Mesenchymal stem cell (in vitro differentiated cells and primary cell): ENCODE results near the gene U2AF2.

Experiments
- DNase-seq: peaks from one replicate; pipeline ENCODE4 v3.0.0-alpha.2; 2013
- H2AFZ ChIP-seq: one replicate; pipeline ENCODE4 v1.6.1; 2013; ENCODE audit warnings: low read depth, mild to moderate bottlenecking, control low read depth, inconsistent platforms, low read length, moderate library complexity
- H2AK5ac ChIP-seq: 2 replicates; pipeline ENCODE4 v1.6.1; 2013; ENCODE audit warnings: low read length, moderate library complexity, mild to moderate bottlenecking, inconsistent platforms; ENCODE audit not compliant: severe bottlenecking
- H2BK120ac ChIP-seq: one replicate; pipeline ENCODE4 v1.6.1; 2013; ENCODE audit warnings: low read depth, mild to moderate bottlenecking, inconsistent platforms, low read length, moderate library complexity
- H2BK12ac ChIP-seq, 2 experiments: one replicate each; pipeline ENCODE4 v1.6.1; 2013; ENCODE audit warnings: inconsistent platforms in 2 of 2, low read length in 2 of 2, mild to moderate bottlenecking in 2 of 2, moderate library complexity in 2 of 2, control low read depth in 1 of 2
- H2BK15ac ChIP-seq: one replicate; pipeline ENCODE4 v1.6.1; 2013; ENCODE audit warnings: mild to moderate bottlenecking, low read depth, inconsistent platforms; ENCODE audit not compliant: poor library complexity, severe bottlenecking
- H2BK5ac ChIP-seq: 2 replicates; pipeline ENCODE4 v1.6.1; 2013; ENCODE audit warnings: low read depth, mild to moderate bottlenecking, low read length, control low read depth, inconsistent platforms; ENCODE audit not compliant: poor library complexity, severe bottlenecking
- H3K14ac ChIP-seq, 2 experiments: one replicate each; pipeline ENCODE4 v1.6.1; 2013; ENCODE audit warnings: inconsistent platforms in 2 of 2, low read length in 2 of 2, control low read depth in 1 of 2, mild to moderate bottlenecking in 1 of 2, moderate library complexity in 1 of 2
- H3K18ac ChIP-seq, 2 experiments: one replicate each; pipeline ENCODE4 v1.6.1; 2013; ENCODE audit warnings: inconsistent platforms in 2 of 2, low read length in 2 of 2, control low read depth in 1 of 2, low read depth in 1 of 2, mild to moderate bottlenecking in 1 of 2
- H3K23ac ChIP-seq, 2 experiments: one replicate each; pipeline ENCODE4 v1.6.1; 2013; ENCODE audit warnings: inconsistent platforms in 2 of 2, low read length in 2 of 2, mild to moderate bottlenecking in 2 of 2, moderate library complexity in 2 of 2, control low read depth in 1 of 2
- H3K27ac ChIP-seq: 2 replicates; pipeline ENCODE4 v1.5.1; 2013; ENCODE audit warnings: mild to moderate bottlenecking, moderate library complexity, low read length, control low read depth, inconsistent platforms; ENCODE audit not compliant: poor library complexity, severe bottlenecking
- H3K27me3 ChIP-seq, 2 experiments: 2 replicates each; pipeline versions ENCODE4 v1.6.1 to v1.7.0; 2013; ENCODE audit warnings: low read length in 2 of 2, mild to moderate bottlenecking in 2 of 2, moderate library complexity in 2 of 2, control low read depth in 1 of 2, inconsistent platforms in 1 of 2; ENCODE audit not compliant: control insufficient read depth in 1 of 2, insufficient read depth in 1 of 2
- H3K36me3 ChIP-seq, 2 experiments: 2 replicates each; pipeline versions ENCODE4 v1.6.1 to v1.7.0; 2013; ENCODE audit warnings: low read length in 2 of 2, control low read depth in 1 of 2, inconsistent platforms in 1 of 2, low read depth in 1 of 2, mild to moderate bottlenecking in 1 of 2; ENCODE audit not compliant: insufficient read depth in 2 of 2, control insufficient read depth in 1 of 2
- H3K4ac ChIP-seq, 2 experiments: one replicate each; pipeline ENCODE4 v1.6.1; 2013; ENCODE audit warnings: inconsistent platforms in 2 of 2, low read length in 2 of 2, mild to moderate bottlenecking in 2 of 2, moderate library complexity in 2 of 2, control low read depth in 1 of 2, low read depth in 1 of 2
- H3K4me1 ChIP-seq: 2 replicates; pipeline ENCODE4 v1.6.1; 2013; ENCODE audit warnings: low read depth, low read length, control low read depth; ENCODE audit not compliant: control insufficient read depth, insufficient read depth
- H3K4me2 ChIP-seq: 2 replicates; pipeline ENCODE4 v1.6.1; 2013; ENCODE audit warnings: low read length, mild to moderate bottlenecking, inconsistent platforms; ENCODE audit not compliant: poor library complexity, severe bottlenecking
- H3K4me3 ChIP-seq, 2 experiments: 2 replicates each; pipeline versions ENCODE4 v1.5.1 to v1.7.0; 2013; ENCODE audit warnings: low read length in 2 of 2, mild to moderate bottlenecking in 2 of 2, control low read depth in 1 of 2, low read depth in 1 of 2; ENCODE audit not compliant: insufficient read depth in 1 of 2
- H3K79me1 ChIP-seq: replicated peaks from 2 replicates; pipeline ENCODE4 v1.6.1; 2013; ENCODE audit warnings: mild to moderate bottlenecking, control low read depth, low read length, inconsistent platforms; ENCODE audit not compliant: poor library complexity, severe bottlenecking
- H3K9ac ChIP-seq: 2 replicates; pipeline ENCODE4 v1.7.0; 2013; ENCODE audit warnings: mild to moderate bottlenecking, low read length, moderate library complexity
- H3K9me3 ChIP-seq: 2 replicates; pipeline ENCODE4 v1.7.0; 2013; ENCODE audit warnings: mild to moderate bottlenecking, low read length; ENCODE audit not compliant: control insufficient read depth
- H4K8ac ChIP-seq: one replicate; pipeline ENCODE4 v1.6.1; 2013; ENCODE audit warnings: inconsistent platforms, mild to moderate bottlenecking, low read length, moderate library complexity
- H4K91ac ChIP-seq: one replicate; pipeline ENCODE4 v1.6.1; 2013; ENCODE audit warnings: mild to moderate bottlenecking, low read length, inconsistent platforms
- WGBS: methylation state at CpG from one replicate; pipeline ENCODE4 v1.1.7; 2013; ENCODE audit warnings: mixed read lengths; 5-methylcytosine and 5-hydroxymethylcytosine counted together

U2AF2 gene

GRCh38 chr19:55611983-55612645, 42.7 kb upstream of the U2AF2 start:
- Histone ChIP-seq H4K8ac (no peak overlapping the region), H3K14ac (no peak overlapping the region), H2BK15ac (no peak overlapping the region), H2BK5ac (no peak overlapping the region), H3K18ac (no peak overlapping the region), H4K91ac (no peak overlapping the region), H3K4me2 (no peak overlapping the region), H3K4me3 (no peak overlapping the region), H3K9me3 (peaks cover 4% of the 10 kb centered on the region), H3K9ac (no peak overlapping the region), H2BK12ac (no peak overlapping the region), H2BK120ac (no peak overlapping the region), H3K23ac (no peak overlapping the region), H3K36me3 (peaks cover 46 to 71% of the 10 kb centered on the region in 2 experiments), H2AK5ac (no peak overlapping the region), H3K4ac (no peak overlapping the region), H3K79me1 (peaks cover 49% of the 10 kb centered on the region), H3K4me1 (peaks cover 5% of the 10 kb centered on the region), H3K27ac (no peak overlapping the region), H2AFZ (no peak overlapping the region), H3K27me3 (no peaks in the 10 kb centered on the region)
- DNase-seq, result no peak
- WGBS, result 100% methylated on average over 3 of the region's 3 CpGs

- 96% methylated on average over 24 of the region's 27 CpGs for WGBS
- H2AK5ac ChIP-seq, result no peak overlapping the region
These were observed 41.4 kb upstream of the U2AF2 start for GRCh38 chr19:55613396-55613795.

GRCh38 chr19:55613930-55614710, 40.7 kb upstream of the U2AF2 start:
- Histone ChIP-seq H4K8ac (no peak overlapping the region), H2AFZ (no peak overlapping the region), H3K4ac (no peak overlapping the region), H3K79me1 (peaks cover 52% of the 10 kb centered on the region), H3K14ac (no peak overlapping the region), H3K18ac (no peak overlapping the region), H2BK120ac (no peak overlapping the region), H3K4me2 (no peak overlapping the region), H3K4me1 (peaks cover 3% of the 10 kb centered on the region), H3K27me3 (no peaks in the 10 kb centered on the region), H2AK5ac (no peak overlapping the region), H4K91ac (no peak overlapping the region), H3K4me3 (no peak overlapping the region), H3K23ac (no peak overlapping the region), H2BK5ac (no peak overlapping the region), H2BK12ac (no peak overlapping the region), H2BK15ac (no peak overlapping the region), H3K9ac (no peak overlapping the region), H3K9me3 (peaks cover 4% of the 10 kb centered on the region), H3K27ac (no peak overlapping the region), H3K36me3 (peaks cover 42 to 79% of the 10 kb centered on the region in 2 experiments)
- no peak for DNase-seq
- 96% methylated on average over 70 of the region's 75 CpGs for WGBS

More at GRCh38 chr19:55613396-55613795, 41.4 kb upstream of the U2AF2 start:
- Histone ChIP-seq H4K91ac (no peak overlapping the region), H3K9me3 (peaks cover 4% of the 10 kb centered on the region), H3K4me1 (peaks cover 3% of the 10 kb centered on the region), H3K27ac (no peak overlapping the region), H3K36me3 (peaks cover 46 to 79% of the 10 kb centered on the region in 2 experiments), H4K8ac (no peak overlapping the region), H3K4ac (no peak overlapping the region), H3K9ac (no peak overlapping the region), H2BK120ac (no peak overlapping the region), H3K14ac (no peak overlapping the region), H2BK15ac (no peak overlapping the region), H2AFZ (no peak overlapping the region), H3K4me3 (no peak overlapping the region), H2BK5ac (no peak overlapping the region), H3K4me2 (no peak overlapping the region), H3K18ac (no peak overlapping the region), H3K23ac (no peak overlapping the region), H2BK12ac (no peak overlapping the region), H3K27me3 (no peaks in the 10 kb centered on the region), H3K79me1 (peaks cover 49% of the 10 kb centered on the region)
- no peak for DNase-seq

DNA sequence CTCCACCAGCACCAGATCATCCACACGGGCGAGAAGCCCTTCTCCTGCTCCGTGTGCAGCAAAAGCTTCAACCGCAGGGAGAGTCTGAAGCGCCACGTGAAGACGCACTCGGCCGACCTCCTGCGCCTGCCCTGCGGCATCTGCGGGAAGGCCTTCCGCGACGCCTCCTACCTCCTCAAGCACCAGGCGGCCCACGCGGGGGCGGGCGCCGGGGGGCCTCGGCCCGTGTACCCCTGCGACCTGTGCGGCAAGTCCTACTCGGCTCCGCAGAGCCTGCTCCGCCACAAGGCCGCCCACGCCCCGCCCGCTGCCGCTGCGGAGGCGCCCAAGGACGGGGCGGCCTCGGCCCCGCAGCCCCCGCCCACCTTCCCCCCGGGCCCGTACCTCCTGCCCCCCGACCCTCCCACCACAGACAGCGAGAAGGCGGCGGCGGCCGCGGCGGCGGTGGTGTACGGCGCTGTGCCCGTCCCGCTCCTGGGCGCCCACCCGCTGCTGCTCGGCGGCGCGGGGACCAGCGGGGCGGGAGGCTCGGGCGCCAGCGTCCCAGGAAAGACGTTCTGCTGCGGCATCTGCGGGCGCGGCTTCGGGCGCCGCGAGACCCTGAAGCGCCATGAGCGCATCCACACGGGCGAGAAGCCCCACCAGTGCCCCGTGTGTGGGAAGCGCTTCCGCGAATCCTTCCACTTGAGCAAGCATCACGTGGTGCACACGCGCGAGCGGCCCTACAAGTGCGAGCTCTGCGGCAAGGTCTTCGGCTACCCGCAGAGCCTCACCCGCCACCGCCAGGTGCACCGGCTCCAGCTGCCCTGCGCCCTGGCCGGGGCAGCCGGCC, 39.9 kb upstream of the U2AF2 start:
- H3K9me3 ChIP-seq, result peaks cover 1% of the 10 kb centered on the region
- no peak overlapping the region for H3K27ac ChIP-seq
- DNase-seq, result no peak
- peaks cover 3% of the 10 kb centered on the region for H3K4me1 ChIP-seq
- H3K18ac ChIP-seq, result no peak overlapping the region
- no peak overlapping the region for H3K23ac ChIP-seq
- H2BK15ac ChIP-seq, result no peak overlapping the region
- no peak overlapping the region for H2BK120ac ChIP-seq
- no peak overlapping the region for H2AFZ ChIP-seq
- no peak overlapping the region for H3K4me3 ChIP-seq
- H4K91ac ChIP-seq, result no peak overlapping the region
- no peak overlapping the region for H3K4me2 ChIP-seq
- H3K14ac ChIP-seq, result no peak overlapping the region
- H3K9ac ChIP-seq, result no peak overlapping the region
- no peak overlapping the region for H2BK12ac ChIP-seq
- H2BK5ac ChIP-seq, result peak overlapping the region; percentile 14
- no peak overlapping the region for H2AK5ac ChIP-seq
- H3K79me1 ChIP-seq, result peaks cover 47% of the 10 kb centered on the region
- no peak overlapping the region for H3K4ac ChIP-seq
- WGBS, result 98% methylated on average over 90 of the region's 98 CpGs
- H3K36me3 ChIP-seq, result peaks cover 34 to 72% of the 10 kb centered on the region in 2 experiments
- H3K27me3 ChIP-seq, result no peaks in the 10 kb centered on the region
- H4K8ac ChIP-seq, result no peak overlapping the region
